Measurements from ENCODE around the gene ACTN4.
"Not testable (repeated sequence)": the region's sequence is repeated elsewhere in the genome, so short reads cannot be mapped to it uniquely, and the experiment has no call there.

Gene ACTN4

GRCh38 chr19:38647368-38647965 is at the start of gene ACTN4:
Gene ACTN4, plus strand, starts transcription at chr19:38647649. Its CDS starts 97 bp downstream, at chr19:38647746.
- DNase-seq: peak; percentile 99

- no peak for DNase-seq
Measured at GRCh38 chr19:38599722-38600121, 47.7 kb upstream of the ACTN4 start.

DNA sequence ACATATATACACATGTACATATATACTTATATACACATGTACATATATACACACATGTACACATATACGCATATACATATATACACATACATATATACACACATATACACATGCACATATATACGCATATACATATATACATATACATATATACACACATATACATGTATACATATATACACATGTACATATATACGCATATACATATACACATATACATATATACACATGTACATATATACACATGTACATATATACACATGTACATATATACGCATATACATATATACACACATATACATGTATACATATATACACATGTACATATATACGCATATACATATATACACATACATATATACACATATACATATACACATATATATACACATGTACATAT is 44.6 kb upstream of the ACTN4 start:
- DNase-seq: not testable (repeated sequence)

- no peak for DNase-seq
Measured at GRCh38 chr19:38606131-38606530, 41.3 kb upstream of the ACTN4 start.

DNA sequence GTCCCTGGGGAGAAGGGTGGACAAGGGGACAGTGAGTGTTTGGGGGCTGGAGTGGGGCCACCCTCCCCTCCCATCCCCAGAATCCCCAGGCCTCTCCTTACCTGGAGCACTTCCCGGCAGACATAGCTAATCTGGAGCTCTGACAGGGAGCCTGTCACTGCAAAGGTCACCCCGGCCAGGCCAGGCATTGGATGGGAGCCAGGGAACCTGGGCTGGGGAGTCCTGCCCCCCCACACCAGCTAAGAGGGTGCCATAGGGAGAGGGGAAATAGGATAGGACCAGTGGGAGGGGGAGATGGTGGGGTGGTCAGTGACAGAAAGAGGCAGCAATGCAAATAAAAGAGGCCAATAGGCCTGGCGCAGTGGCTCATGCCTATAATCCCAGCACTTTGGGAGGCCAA is 33.2 kb upstream of the ACTN4 start:
- DNase-seq: no peak

GRCh38 chr19:38615007-38615581 is 32.4 kb upstream of the ACTN4 start:
- DNase-seq: no peak

- DNase-seq: no peak
Measured at GRCh38 chr19:38616265-38616664, 31.2 kb upstream of the ACTN4 start.

DNA sequence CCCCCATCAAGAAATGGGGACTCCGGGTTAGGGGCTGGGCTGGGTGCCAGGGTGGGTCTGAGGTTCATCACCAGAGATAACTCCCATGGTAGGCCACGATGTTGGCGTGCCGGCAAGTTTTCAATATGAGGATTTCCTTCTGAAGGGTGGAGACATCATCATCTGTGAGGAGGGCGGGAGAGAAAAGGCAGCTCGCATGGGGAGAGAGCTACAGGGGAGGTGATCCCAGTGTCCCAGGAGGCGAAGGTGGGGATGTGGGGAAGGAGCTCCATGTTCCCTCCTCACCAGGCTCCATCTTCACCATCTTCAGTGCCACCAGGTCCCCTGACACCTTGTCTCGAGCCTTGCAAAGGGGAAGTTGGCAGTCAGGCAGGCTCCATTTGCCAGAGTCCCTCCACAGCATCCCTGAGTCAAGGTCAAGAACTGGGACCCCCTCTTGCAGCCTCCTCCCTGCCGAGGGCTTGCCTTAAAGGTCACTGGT is 30.1 kb upstream of the ACTN4 start:
- DNase-seq: no peak

DNA sequence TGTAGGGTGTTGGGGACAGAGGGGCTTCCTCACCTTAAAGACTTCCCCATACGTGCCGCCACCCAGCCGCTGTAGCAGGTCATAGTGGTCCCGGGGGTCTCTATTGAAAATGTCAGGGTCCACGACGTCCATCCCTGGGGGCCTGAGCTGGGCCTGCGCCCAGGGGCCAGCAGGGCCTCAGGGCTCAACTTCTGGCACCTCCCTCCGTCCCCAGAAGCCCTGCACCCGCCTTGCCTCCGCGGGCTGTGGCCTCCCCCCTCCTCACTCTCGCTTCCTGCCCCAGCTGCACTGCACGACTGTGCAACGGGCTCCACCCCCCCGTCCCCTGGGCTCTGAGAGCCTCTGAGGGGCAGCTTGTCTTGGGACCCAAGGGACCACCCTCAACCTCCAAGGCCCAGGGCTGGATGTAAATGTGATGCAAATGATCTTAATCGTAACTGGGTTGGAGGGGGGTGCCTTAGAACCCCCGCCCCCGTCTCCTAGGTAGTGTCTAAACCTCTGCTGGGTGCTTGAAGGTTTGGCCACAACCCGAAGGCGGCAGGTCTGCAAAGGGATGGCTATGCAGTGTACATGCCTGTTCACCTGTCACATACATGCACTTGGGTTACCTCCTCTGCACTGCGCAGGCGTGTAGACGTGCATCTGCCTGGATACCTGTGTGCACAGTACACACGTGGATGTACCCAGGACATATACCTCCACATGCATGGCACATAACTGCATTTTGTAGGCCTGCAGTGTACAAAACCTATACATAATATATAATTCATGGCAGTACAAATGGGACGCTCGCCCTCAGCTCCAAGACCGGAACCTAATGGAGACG is 29.5 kb upstream of the ACTN4 start, which contains the start of gene MAP4K1:
TSS of gene MAP4K1 (minus strand) at position 190 of the 826 bp plus-strand sequence. CDS start at position 132, 58 bp downstream.
- peak; percentile 91 for DNase-seq

GRCh38 chr19:38618590-38619360 is 28.7 kb upstream of the ACTN4 start, which contains the start of gene EIF3K:
Gene EIF3K, plus strand, starts transcription at chr19:38619188. Its CDS starts 81 bp downstream, at chr19:38619269.
- peak; percentile 100 for DNase-seq

GRCh38 chr19:38619361-38620174 is 27.9 kb upstream of the ACTN4 start:
- no peak for DNase-seq

DNA sequence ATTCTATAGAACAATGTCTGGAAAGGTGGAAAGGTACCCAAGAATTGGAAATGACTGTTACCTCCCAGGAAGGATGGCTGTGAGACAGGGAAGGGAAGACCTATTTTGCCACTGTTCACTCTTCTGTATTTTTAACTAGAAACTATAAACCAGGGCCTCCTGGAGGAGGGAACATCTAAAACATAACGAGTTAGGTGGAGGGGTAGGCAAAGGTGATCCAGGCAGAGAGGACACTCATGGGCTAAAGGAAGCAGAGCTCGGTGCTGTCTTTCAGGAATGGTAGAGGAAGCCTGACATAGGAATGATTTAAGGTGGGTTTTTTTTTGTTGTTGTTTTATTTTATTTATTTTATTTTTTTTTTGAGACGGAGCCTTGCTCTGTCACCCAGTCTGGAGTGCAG is 22.6 kb upstream of the ACTN4 start:
- DNase-seq: no peak

DNA sequence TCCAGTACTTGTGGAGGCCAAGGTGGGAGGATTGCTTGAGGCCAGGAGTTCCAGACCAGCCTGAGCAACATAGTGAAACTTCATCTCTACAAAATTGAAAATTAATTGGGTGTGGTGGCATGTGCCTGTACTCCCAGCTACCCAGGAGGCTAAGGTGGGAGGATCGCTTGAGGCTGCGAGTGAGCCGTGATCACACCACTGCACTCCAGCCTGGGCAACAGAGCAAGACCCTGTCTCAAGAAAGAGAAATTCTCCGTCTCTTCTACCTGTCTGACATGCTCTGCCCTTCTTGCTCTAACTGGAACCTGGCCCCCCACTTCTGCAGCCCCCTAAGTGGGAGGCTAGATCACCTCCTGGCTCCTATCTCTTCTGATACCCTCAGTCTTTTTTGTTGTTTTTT is 21.0 kb upstream of the ACTN4 start:
- DNase-seq: no peak

GRCh38 chr19:38629568-38629967 is 17.9 kb upstream of the ACTN4 start:
- no peak for DNase-seq

GRCh38 chr19:38631301-38631700 is 16.1 kb upstream of the ACTN4 start:
- not testable (repeated sequence) for DNase-seq

DNA sequence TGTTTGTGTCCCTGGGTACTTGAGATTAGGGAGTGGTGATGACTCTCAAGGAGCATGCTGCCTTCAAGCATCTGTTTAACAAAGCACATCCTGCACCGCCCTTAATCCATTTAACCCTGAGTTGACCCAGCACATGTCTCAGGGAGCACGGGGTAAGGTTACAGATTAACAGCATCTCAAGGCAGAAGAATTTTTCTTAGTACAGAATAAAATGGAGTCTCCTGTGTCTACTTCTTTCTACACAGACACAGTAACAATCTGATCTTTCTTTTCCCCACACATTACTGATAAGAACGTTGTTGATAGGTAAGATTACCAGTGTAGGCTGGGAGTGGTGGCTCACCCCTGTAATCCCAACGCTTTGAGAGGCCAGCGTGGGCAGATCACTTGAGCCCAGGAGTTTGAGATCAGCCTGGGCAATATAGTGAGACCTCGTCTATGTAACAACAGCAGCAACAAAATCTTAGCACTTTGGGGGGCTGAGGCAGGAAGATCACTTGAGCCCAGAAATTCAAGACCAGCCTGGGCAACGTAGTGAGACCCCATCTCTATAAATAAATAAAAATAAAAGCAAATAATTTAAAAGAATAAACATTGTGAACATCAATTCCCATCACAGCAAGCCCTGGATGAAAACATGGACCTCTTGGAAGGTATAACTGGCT is 15.5 kb upstream of the ACTN4 start:
- not testable (repeated sequence) for DNase-seq

DNA sequence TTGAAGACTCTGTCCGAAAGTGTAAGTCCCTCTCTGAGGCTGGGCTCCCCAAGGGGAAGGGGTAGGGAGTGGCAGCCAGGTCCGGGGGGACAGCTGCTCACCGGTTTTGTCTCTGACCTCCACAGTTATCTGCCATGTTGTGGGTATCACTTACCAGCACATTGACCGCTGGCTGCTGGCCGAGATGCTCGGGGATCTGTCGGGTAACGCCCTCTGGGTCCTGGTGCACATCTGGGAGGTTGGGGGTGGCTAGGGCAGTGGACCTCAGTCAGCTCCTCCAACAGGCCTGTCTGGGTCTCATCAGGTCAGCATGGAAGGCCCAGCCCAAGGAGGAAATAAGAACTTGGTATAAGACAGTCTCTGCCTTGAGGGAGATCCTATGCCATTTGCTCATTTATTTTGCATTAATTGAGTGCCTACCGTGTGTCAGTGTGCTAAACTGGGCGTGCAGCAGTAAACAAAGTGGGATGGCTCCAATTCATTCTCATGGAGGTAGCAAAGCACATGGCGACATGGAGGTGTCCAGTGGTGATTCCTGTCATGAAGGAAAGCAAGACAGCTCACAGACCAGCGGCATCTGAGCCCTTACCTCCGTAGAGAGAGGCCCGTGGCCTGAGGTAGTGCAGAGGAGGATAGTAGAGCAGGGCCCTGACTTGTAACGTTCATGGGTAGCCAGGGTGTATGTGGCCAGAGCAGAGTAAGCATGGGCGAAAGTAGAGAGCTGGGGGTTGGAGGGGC is 14.8 kb upstream of the ACTN4 start:
- no peak for DNase-seq

DNA sequence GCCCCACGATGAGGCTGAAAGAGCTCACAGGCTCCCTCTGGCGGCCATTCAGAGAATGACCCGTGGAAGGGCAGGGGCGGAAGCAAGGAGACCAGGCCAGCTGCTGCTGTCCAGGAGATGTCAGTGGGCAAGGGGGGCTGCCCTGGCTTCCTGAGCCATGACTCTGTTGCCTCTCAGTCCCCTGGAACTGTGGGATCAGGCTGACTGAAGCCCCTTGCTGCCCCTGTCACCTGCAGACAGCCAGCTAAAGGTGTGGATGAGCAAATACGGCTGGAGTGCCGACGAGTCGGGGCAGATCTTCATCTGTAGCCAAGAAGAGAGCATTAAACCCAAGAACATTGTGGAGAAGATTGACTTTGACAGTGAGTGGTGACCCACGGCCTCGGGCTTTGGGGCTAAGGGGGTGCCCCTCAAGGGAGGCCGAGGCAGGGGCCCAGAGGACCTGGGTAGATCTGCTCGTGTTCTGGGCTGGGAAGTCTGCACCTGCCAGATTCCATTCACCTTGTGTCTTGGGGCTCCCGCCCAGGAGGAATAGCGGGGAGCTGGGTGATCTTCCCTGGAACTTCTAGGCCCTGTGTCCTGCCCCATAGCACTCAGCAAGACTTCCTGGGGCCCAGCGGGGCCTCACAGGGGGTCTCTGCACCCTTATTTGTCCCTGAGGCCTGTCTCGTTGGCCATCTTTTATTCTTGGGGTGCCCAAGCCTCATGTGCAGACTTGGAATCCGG is 12.5 kb upstream of the ACTN4 start:
- peak; percentile 78 for DNase-seq

GRCh38 chr19:38635483-38636399 is 11.7 kb upstream of the ACTN4 start:
- DNase-seq: no peak

All from DMS53 (cell line).